Fibroblast of villous mesenchyme (primary cell): ENCODE results near the gene KCNC3. TPM values are rescaled to one million over a fixed set of nuclear protein-coding genes. Genes with fewer than 3 reads are reported as not detected.

ENCODE experiments used
- DNase-seq: peaks from one replicate; pipeline ENCODE4 v3.0.0-alpha.2; 2010; ENCODE audit warnings: low read depth
- H3K4me3 ChIP-seq: 2 replicates; pipeline ENCODE4 v1.5.1; 2011; ENCODE audit warnings: low read depth, mild to moderate bottlenecking, low read length
- CTCF ChIP-seq: IDR thresholded peaks from 2 replicates; pipeline ENCODE4 v1.5.1; 2012; ENCODE audit warnings: low read depth, mild to moderate bottlenecking, low read length; ENCODE audit not compliant: insufficient read depth
- total RNA-seq: library from RNA; depleted of rRNA; stranded (reverse); fragments of >200 nt; gene quantifications from 2 replicates; pipeline ENCODE4 v1.2.3, GENCODE V29; 2012

The KCNC3 gene
- total RNA-seq, 1 donor = not detected

- no peak for DNase-seq
- TF ChIP-seq CTCF = no peak
- no peak overlapping the region for H3K4me3 ChIP-seq
Observed at GRCh38 chr19:50324331-50324730, 4.8 kb downstream of the KCNC3 start.

- no peak for TF ChIP-seq CTCF
- H3K4me3 ChIP-seq = no peak overlapping the region
- no peak for DNase-seq
Observed at GRCh38 chr19:50323782-50324133, 5.4 kb downstream of the KCNC3 start.

GRCh38 chr19:50322931-50323781, 6.0 kb downstream of the KCNC3 start:
- no peak overlapping the region for H3K4me3 ChIP-seq
- no peak for DNase-seq

GRCh38 chr19:50322234-50322633, 6.9 kb downstream of the KCNC3 start:
- no peak overlapping the region for H3K4me3 ChIP-seq
- no peak for DNase-seq
- TF ChIP-seq CTCF = no peak

More at GRCh38 chr19:50322931-50323781, 6.0 kb downstream of the KCNC3 start:
- no peak for TF ChIP-seq CTCF

DNA sequence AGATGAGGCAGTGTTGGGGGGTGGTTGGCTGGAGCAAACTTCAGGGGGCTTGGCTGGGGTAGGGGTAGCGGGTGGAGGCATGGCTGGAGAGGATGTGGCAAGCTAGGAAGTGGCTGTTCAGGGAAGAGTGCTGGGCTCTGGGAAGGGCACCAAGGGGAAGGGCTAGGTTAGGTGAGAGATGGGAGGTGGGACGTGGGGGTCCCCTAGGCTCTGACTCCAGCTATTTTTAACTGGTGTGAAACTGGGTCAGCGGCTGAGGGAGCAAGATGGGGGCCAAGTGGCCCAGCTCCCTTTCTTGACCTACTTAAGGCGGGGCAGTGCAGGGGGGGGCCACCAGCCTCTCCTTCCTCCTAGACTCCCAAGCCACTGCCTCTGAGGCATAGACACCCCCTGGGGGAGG, 7.3 kb downstream of the KCNC3 start:
- DNase-seq = no peak
- no peak overlapping the region for H3K4me3 ChIP-seq
- no peak for TF ChIP-seq CTCF

GRCh38 chr19:50320596-50320995, 8.6 kb downstream of the KCNC3 start:
- no peak for DNase-seq
- TF ChIP-seq CTCF = no peak
- no peak overlapping the region for H3K4me3 ChIP-seq

DNA sequence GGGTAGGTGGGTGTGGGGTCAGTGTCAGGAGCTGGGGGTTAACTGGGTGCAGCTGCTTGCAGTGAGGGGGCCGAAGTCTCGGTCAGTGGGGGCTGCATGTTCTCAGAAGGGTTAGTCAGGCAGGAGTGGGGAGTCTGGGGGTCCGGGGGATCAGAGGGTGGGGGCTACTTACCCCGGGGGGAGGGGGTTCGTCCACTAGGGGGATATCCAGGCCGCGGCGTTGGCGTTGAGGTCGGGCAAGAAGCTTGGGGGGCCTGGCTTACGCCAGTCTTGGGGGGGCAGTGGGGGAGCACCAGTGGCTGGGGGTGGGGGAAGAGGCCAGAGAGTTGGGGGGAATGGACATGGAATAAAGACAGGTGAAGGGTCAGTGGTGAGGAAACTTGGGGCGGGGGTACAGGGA, 9.1 kb downstream of the KCNC3 start:
- no peak for TF ChIP-seq CTCF
- no peak for DNase-seq
- H3K4me3 ChIP-seq = no peak overlapping the region
